ENCODE measurements around the gene AKAP8.

AKAP8 gene

GRCh38 chr19:15330801-15331418 is 48.7 kb downstream of the AKAP8 start:
- peak; percentile 28 for DNase-seq

- DNase-seq, result no peak
These were observed 51.3 kb downstream of the AKAP8 start for GRCh38 chr19:15328312-15328711.

DNA sequence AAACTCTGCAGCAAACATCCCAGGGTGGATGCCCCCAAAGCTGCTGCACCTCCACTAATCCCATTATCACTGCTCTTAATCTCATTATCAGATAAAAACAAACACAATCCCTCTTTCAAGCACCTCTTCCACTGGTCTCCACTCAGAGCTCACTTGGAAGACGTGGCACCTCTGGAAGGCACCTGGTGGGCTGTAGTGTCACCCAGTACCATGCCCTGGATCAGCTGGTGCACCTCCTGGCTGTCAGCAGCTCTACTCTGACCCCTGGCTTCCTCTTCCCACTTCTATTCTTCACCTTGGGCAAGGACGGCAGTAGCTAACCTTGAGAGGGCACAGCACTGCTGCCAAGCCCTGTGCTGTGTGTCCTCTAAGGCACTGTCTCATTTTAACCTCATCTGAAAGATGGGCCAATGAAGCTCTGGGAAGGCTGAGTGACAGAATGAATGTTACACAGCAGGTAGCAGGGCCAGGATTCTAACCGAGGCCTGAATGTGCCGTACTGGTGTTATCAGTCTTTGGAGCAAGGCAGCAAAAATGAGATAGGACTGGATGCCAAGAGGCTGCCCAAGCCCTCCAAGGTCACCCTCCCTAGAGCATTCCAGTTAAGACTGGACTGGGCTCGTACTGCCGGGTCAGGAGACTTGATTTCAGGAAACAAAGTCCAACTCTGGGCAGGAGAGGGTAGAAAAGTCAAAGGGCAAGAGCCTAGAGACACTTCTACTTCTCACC is 54.6 kb downstream of the AKAP8 start:
- no peak for DNase-seq

DNA sequence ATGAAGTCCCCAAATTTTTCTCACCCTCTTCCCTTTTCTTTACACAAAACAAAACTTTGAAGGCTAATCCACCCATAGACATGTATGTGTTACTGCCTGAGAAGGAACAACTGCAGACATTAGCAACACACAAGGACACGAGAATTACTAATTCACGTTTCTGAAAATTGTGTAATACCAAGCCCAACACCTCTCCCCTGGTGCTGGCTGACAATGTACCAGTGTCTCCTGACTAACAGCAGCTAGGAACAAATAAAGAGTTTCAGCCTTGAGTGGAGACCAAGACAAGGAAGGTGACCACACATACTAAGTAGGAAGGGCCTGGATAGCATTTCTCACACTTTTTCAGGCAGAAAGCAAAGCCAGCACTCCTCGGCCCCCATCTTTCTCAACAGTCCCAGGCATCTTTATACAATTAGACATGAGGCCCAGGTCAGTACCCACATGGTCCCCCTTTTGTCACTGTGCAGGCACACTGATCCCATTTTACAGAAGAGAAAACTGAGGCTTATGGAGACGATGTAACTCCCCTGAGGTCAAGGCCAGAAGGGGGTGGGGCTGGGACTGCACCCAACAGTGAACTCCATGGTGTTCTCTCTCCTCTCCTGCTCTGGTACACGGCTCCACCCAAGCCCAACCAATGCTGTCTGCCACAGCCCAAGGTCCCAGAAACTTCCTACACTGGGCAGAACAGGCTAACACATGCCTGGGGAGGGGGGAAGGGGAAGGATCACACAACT is 55.9 kb downstream of the AKAP8 start:
- DNase-seq, result peak; percentile 54

DNA sequence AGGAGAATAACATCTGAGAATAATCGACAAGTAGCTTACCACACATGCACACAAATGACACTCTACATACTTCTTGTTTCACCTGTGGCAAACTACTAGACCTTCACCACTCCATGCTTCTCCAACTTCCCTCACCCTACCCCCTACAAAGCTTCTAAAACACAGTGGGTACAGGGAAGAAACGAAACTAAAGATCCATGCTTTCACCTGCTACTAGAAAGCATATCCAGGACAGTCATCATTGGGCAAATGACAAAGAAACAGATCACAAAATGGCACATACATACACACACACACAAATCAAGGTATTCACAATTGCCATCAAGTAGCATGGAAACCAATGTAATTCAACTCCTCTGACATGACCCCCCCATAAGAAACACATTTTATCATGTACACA is 57.8 kb downstream of the AKAP8 start:
- no peak for DNase-seq

DNA sequence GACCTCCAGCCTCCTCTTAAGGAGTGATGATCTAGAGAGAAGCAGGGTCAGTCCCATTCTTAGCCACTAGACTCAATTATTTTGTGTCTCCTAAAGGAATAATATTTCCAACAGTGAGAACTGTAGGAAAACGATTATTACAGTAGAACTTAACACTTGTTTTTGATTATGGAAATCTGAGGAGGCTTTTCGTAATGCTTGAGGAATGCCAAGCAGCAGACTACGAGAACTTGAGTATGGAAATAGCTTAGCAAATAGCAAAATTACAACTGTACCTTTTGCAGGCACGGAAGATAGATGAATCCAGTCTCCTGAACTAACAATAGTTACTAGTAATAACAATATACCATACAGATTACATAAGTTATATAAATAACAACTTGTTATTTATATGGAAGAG is 59.5 kb downstream of the AKAP8 start:
- no peak for DNase-seq

DNA sequence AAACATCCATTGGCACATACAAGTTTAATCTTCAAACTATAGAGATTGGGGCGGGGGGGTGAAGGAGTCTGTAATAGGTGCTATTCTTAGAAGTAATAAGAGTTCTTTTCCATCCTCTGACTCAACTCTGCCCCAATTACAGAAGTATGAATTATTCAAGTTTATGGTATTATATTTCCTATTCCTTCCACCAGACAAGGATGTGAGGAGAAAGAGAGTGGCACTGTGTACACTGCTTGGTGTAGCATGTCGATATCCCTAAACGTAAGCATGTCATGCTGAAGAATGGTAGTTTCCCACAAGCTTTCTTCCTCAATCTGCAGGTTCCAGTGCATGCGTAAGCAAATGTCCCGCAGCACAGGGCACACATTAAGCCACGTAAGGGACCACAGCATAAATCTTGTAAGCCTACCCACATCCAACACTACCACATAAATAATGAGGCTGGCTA is 61.3 kb downstream of the AKAP8 start:
- peak; percentile 50 for DNase-seq

DNA sequence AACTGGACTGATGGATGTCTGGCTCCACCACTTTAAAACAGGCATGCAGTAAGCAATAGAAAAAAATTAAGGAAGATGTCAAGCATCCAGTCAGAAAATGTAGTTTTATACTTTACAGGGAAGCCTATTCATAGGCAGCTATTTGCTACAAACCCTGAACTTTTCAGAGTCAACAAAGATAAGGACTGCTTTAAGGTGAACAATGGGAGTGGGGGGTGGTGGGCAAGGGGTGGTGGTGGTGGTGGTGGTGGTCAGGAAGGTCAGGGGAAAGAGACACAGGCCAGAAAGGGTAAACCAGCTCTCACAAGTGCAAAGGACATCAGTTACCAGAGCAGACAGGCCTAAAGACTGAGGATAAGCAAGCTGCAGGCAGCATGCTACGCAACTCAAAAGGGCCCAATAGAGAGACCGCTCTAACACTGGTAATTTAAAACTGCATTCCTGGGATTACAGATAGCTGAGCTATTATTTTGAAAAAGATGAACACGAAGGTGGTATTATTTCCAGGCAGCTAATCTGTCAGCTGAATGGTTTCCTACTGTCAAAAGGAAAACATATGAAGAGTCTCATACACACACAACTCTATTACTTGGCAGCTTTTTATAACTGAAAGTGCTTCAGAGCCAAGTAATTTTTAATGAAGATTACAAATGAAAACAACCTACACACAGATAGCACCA is 62.1 kb downstream of the AKAP8 start:
- DNase-seq, result no peak

- DNase-seq, result no peak
These were observed 63.1 kb downstream of the AKAP8 start for GRCh38 chr19:15316498-15316897.

- DNase-seq, result no peak
These were observed 64.5 kb downstream of the AKAP8 start for GRCh38 chr19:15315101-15315500.

DNA sequence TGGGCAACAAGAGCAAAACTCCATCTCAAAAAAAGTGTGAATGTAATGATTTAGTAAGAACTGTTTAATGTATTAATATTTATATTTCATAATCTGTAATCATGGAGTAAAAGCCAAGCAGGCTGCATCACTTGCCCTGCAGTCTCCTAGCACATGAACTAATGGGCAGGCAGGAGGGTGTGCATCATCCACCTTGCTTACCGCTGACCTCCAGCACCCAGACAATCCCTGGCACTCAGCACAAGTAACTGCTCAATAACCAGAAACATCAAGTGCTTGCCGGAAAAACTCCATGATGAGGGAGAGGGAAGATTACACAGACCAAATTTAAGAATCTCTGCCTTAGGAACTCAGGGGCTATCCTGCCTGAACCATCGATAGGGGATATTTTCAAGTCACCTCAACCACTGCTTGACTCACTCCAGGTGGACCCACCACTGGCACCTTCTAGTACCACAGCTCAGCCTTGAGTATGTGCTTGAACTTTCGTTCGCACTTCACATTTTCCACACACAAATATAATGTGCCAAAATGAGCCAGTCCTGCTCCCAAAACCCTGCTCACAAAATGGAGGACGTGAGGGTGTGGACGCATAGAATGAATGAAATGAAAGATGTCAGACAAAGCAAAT is 65.8 kb downstream of the AKAP8 start:
- DNase-seq, result no peak

DNA sequence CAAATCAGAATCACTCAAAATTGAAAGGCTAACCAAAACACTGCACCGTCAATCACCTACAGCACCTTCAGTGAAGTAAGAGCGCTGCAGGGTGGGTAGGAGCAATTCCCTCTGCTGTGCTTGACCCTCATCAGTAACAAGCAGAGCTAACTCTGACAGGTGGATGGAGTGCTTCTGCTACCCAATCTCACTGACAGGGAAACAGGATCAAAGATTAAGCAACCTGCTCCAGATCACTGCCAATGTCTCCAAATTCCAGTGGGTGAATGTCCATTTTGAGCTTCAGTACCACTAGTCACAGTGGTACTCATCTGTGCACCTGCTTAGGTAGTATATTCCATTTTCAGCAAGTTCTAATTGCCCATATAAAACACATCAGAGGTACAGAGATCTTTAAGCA is 72.4 kb downstream of the AKAP8 start:
- no peak for DNase-seq

DNA sequence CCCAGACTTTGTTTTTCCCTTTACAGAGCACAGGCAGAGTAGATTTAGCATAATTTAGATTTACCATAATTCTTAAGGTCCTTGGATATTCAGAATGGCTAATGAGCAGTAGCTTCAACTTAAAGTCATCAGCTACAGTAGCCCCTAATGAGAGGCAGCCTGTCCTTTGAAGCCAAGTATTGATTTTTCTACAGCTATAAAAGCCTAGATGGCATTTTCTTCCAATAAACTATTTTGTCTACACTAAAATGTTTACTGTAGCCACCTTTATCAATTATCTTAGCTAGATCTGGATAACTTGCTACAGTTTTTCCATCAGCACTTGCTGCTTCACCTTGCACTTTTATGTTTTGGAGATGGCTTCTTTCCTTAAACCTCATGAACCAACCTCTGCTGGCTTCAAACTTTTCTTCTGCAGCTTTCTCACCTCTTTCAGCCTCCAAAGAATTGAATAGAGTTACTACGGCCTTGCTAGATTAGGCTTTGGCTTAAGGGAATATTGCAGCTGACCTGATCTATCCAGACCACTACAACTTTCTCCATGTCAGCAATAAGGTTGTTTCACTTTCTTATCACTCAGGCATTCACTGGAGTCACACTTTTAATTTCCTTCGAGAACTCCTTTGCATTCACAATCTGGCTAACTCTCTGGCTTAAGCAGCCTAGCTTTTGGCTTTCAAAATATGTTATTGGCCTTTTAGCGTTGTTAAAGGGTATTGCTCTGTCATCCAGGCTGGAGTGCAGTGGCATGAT is 73.8 kb downstream of the AKAP8 start:
- DNase-seq, result no peak

GRCh38 chr19:15304140-15304705 is 75.4 kb downstream of the AKAP8 start:
- DNase-seq, result no peak
